ENCODE results near the gene TWF2. TPM values are rescaled to one million over a fixed set of nuclear protein-coding genes. Genes with fewer than 3 reads are reported as not detected.
"Not testable (repeated sequence)": the region's sequence is repeated elsewhere in the genome, so short reads cannot be mapped to it uniquely, and the experiment has no call there.

Gene TWF2
- total RNA-seq = 10 to 100 TPM; 33.2 to 46.2 (median 42.6) TPM

DNA sequence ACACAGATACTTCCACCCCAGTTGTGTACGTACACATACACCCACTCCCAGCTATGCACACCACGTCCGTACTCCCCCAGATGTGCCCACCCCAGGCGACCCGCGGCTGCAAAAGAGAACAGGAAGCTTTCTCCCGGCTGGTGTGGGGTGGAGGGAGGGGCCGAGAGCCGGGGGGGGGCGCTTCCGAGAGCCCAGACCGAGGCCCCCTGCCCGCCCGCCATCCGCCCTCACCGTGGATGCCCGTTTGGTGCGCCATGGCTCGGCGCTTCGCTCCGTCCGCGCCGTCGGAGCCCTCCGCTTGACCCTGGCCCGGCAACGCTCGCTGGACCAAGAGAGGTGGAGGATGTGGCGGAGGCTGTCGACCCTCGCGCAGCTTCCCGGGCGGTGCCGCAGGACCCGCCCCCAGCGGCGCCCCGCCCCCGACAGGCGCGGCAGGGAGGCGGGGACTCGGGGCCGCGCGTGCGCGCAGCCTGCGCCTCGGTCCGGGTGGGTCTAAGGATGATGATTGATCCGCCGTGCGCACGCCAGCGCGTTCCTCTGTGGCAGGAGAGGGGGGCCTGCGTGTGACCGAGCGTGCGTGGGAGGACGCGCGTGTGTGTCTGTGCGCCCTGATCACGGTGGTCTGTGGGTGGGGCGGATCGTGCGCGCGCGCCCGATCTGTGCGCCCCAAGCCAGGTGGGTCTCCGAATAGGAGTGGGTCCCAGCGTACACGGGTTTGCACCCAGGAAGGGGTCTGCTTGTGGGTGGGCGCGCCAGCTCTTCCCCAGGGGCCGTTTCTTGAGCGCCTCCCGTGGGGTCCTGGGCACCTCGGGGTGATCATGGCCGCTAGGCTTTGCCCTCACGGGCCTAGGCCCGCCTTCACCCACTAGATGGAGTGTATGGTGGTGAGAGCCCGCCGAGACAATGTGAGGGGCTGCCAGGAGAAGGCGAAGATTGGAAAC lies at the start of gene TWF2:
TWF2 (minus strand) TSS at position 398 of the 941 bp plus-strand sequence; CDS start at position 256, 142 bp downstream.
- Histone ChIP-seq H3K27me3 (no peaks in the 10 kb centered on the region), H3K27ac (peak within 1 kb of the TSS; percentile 89), H3K9me3 (no peaks in the 10 kb centered on the region), H3K4me3 (peak within 1 kb of the TSS; percentile 78), H3K36me3 (peaks cover 8% of the 10 kb centered on the region), H3K4me1 (peaks cover 55% of the 10 kb centered on the region)
- WGBS = under 1% methylated on average over 45 of the region's 92 CpGs
- no peak for TF ChIP-seq EP300 (IDR thresholded peaks at IDR 0.05)
- peak in 1 of 3 donors; percentile 6 for TF ChIP-seq POLR2AphosphoS5 (IDR thresholded peaks at IDR 0.05)
- TF ChIP-seq POLR2A (IDR thresholded peaks at IDR 0.05) = peak in 1 of 2 donors; percentile 43
- TF ChIP-seq, protein P1, sequence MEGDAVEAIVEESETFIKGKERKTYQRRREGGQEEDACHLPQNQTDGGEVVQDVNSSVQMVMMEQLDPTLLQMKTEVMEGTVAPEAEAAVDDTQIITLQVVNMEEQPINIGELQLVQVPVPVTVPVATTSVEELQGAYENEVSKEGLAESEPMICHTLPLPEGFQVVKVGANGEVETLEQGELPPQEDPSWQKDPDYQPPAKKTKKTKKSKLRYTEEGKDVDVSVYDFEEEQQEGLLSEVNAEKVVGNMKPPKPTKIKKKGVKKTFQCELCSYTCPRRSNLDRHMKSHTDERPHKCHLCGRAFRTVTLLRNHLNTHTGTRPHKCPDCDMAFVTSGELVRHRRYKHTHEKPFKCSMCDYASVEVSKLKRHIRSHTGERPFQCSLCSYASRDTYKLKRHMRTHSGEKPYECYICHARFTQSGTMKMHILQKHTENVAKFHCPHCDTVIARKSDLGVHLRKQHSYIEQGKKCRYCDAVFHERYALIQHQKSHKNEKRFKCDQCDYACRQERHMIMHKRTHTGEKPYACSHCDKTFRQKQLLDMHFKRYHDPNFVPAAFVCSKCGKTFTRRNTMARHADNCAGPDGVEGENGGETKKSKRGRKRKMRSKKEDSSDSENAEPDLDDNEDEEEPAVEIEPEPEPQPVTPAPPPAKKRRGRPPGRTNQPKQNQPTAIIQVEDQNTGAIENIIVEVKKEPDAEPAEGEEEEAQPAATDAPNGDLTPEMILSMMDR (IDR thresholded peaks at IDR 0.05) = no peak
- peak in 1 of 2 donors; percentile 86 for DNase-seq (ENCODE audit: low spot score in 2 of 2)

DNA sequence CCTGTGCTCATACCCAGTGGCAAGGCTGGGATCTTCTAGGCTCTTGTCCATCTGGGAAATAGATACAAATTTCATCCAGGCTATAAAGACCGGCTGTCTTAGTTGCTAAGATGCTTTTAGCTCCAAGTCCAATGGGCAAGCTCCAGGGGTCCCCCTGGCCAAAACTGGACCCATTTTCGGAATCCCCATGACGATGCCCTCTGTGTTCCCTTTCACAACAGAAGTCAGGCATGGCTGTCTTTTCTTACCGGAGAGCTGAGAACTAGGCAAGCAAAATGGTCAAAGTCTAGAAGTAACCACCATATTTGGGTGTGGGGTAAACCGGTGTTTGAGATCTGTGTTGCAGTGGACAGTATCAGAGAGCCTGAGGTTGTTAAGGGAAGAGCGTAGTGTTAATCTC lies 49.7 kb upstream of the TWF2 start:
- H3K4me3 ChIP-seq = peak overlapping the region; percentile 84

DNA sequence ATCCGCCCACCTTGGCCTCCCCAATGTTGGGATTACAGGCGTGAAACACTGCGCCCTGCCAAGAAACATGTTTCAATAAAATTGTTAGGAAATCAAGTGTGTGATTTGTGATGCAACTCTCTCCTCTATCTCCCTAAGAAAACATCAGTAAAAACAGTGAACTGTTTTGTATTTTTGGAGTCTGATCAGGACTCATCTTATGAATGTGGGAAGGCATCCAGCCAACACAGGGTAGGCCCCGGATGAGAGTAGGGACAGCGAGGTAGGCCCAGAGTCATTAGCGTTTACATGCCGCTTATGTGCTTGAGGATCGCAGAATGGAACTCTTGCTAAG lies 47.8 kb upstream of the TWF2 start:
- H3K27me3 ChIP-seq = no peaks in the 10 kb centered on the region
- H3K4me3 ChIP-seq = peak overlapping the region; percentile 84
- H3K27ac ChIP-seq = peak overlapping the region; percentile 99
- 54% methylated on average over 8 of the region's 8 CpGs for WGBS
- DNase-seq (ENCODE audit: low spot score in 2 of 2) = no peak
- TF ChIP-seq POLR2AphosphoS5 (IDR thresholded peaks at IDR 0.05) = no peak
- no peak for TF ChIP-seq EP300 (IDR thresholded peaks at IDR 0.05)
- no peak for TF ChIP-seq POLR2A (IDR thresholded peaks at IDR 0.05)
- H3K9me3 ChIP-seq = no peaks in the 10 kb centered on the region
- peaks cover 24% of the 10 kb centered on the region for H3K4me1 ChIP-seq
- H3K36me3 ChIP-seq = peaks cover 19% of the 10 kb centered on the region

More for the DNA sequence above, 49.7 kb upstream of the TWF2 start:
- DNase-seq (ENCODE audit: low spot score in 2 of 2) = peak; percentile 57 to 59
- Histone ChIP-seq H3K27ac (no peak overlapping the region), H3K4me1 (peaks cover 24% of the 10 kb centered on the region), H3K9me3 (no peaks in the 10 kb centered on the region), H3K27me3 (no peaks in the 10 kb centered on the region), H3K36me3 (peaks cover 33% of the 10 kb centered on the region)
- WGBS = 94% methylated on average over 5 of the region's 6 CpGs
- TF ChIP-seq POLR2AphosphoS5 (IDR thresholded peaks at IDR 0.05) = no peak
- TF ChIP-seq EP300 (IDR thresholded peaks at IDR 0.05) = no peak
- no peak for TF ChIP-seq POLR2A (IDR thresholded peaks at IDR 0.05)
- TF ChIP-seq, protein P1 (IDR thresholded peaks at IDR 0.05) = no peak

DNA sequence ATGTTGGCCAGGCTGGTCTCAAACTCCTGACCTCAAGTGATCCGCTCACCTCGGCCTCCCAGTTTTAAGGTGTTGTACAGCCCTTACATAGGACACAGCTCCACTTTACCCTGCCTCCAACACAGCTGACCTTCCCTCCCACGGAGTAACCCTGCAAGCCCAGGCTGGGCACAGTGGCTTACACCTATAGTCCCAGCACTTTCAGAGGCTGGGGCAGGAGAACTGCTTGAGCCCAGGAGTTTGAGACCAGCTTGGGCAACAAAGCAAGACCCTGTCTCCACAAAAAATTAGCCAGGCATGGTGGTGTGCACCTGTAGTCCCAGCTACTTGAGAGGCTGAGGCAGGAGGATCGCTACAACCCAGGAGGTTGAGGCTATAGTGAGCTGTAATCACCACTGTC lies 45.1 kb upstream of the TWF2 start:
- not testable (repeated sequence) for H3K27ac ChIP-seq; H3K27me3 ChIP-seq; H3K36me3 ChIP-seq; DNase-seq (ENCODE audit: low spot score in 2 of 2); H3K4me3 ChIP-seq; H3K9me3 ChIP-seq
- 90% methylated on average over 4 of the region's 4 CpGs for WGBS
- H3K4me1 ChIP-seq = peaks cover 30% of the 10 kb centered on the region

DNA sequence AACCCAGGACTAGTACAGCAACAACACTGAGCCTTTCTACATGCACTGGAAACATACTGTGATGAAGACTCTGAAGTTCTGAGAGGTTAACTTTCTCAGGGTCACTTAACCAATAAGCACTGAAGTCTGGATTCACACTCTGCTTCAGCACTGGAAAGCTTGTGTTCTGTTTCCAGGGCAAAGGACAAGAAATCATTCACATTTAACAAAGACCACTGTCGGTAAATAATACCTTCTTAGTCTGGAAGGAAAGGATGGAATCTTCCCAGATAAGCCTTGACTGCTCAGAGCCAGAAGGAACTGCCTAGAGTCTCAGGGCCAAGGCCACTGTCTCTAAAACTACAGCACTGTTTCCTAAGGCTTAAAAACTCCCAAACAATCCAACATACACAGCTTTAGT lies 44.3 kb upstream of the TWF2 start:
- Histone ChIP-seq H3K4me1 (peaks cover 25% of the 10 kb centered on the region), H3K27ac (peak overlapping the region; percentile 24)
- 75% methylated on average over 1 of the region's 1 CpG for WGBS

More for the DNA sequence above, 44.3 kb upstream of the TWF2 start:
- DNase-seq (ENCODE audit: low spot score in 2 of 2) = no peak
- H3K4me3 ChIP-seq = no peak overlapping the region
- no peaks in the 10 kb centered on the region for H3K9me3 ChIP-seq
- H3K36me3 ChIP-seq = peaks cover 10% of the 10 kb centered on the region
- TF ChIP-seq POLR2A (IDR thresholded peaks at IDR 0.05) (no peak), EP300 (IDR thresholded peaks at IDR 0.05) (no peak), POLR2AphosphoS5 (IDR thresholded peaks at IDR 0.05) (no peak)
- TF ChIP-seq, protein P1 (IDR thresholded peaks at IDR 0.05) = no peak
- no peaks in the 10 kb centered on the region for H3K27me3 ChIP-seq

Data from suprapubic skin (tissue), 4 donors.